Smooth muscle cell (in vitro differentiated cells): Measurements from ENCODE around the gene ATP8B1. TPM values are rescaled to one million over a fixed set of nuclear protein-coding genes. Genes with fewer than 3 reads are reported as not detected.
A peak's percentile ranks its signal among the peaks of the same experiment; 100 is the strongest.

Experiments
- DNase-seq: peaks from one replicate; lab custom pipeline; 2025; ENCODE audit not compliant: unreplicated experiment; lab: John Stamatoyannopoulos, UW
- H2AFZ ChIP-seq: fragments of 200-600 bp; sonication (generic); 2 replicates; pipeline ENCODE4 v1.6.0; 2016; ENCODE audit warnings: antibody characterized with exemption, low read depth, mild to moderate bottlenecking
- H3F3A ChIP-seq: fragments of 200-600 bp; sonication (generic); 2 replicates; pipeline ENCODE4 v1.6.0; 2017; ENCODE audit warnings: antibody characterized with exemption, low read depth
- H3K27ac ChIP-seq: fragments of 200-600 bp; sonication (generic); 2 replicates; pipeline ENCODE4 v1.5.1; 2016; ENCODE audit warnings: low read depth, mild to moderate bottlenecking
- H3K27me3 ChIP-seq: fragments of 200-600 bp; sonication (generic); 2 replicates; pipeline ENCODE4 v1.6.1; 2016; ENCODE audit warnings: low read depth, mild to moderate bottlenecking
- H3K36me3 ChIP-seq: fragments of 200-600 bp; sonication (generic); 2 replicates; pipeline ENCODE4 v1.5.1; 2016; ENCODE audit warnings: low read depth
- H3K4me1 ChIP-seq: fragments of 200-600 bp; sonication (generic); 2 replicates; pipeline ENCODE4 v1.5.1; 2016; ENCODE audit warnings: low read depth
- H3K4me2 ChIP-seq: fragments of 200-600 bp; sonication (generic); 2 replicates; pipeline ENCODE4 v1.6.0; 2016; ENCODE audit warnings: mild to moderate bottlenecking
- H3K4me3 ChIP-seq: fragments of 200-600 bp; sonication (generic); 2 replicates; pipeline ENCODE4 v1.5.1; 2016; ENCODE audit warnings: mild to moderate bottlenecking
- H3K79me2 ChIP-seq: fragments of 200-600 bp; sonication (generic); 2 replicates; pipeline ENCODE4 v1.6.0; 2016; ENCODE audit warnings: low read depth, mild to moderate bottlenecking
- H3K9ac ChIP-seq: fragments of 200-600 bp; sonication (generic); 2 replicates; pipeline ENCODE4 v1.6.0; 2016; ENCODE audit warnings: low read depth
- H3K9me3 ChIP-seq: fragments of 200-600 bp; sonication (generic); replicated peaks from 2 replicates; pipeline ENCODE4 v1.5.1; 2016; ENCODE audit warnings: low read depth
- H4K20me1 ChIP-seq: fragments of 200-600 bp; sonication (generic); 2 replicates; pipeline ENCODE4 v1.6.0; 2016; ENCODE audit warnings: low read depth
- WGBS: methylation state at CpG from one replicate; pipeline ENCODE4 v1.1.7; 2016; ENCODE audit warnings: low lambda C conversion rate; 5-methylcytosine and 5-hydroxymethylcytosine counted together
- polyA plus RNA-seq: library from polyadenylated mRNA; unstranded; fragments of >200 nt; fragmentation: Nextera tagmentation; extraction: Ambion mirVana; gene quantifications from 2 replicates; pipeline ENCODE4 v1.2.1, GENCODE V29; 2016
- total RNA-seq: library from RNA; depleted of rRNA; stranded (reverse); fragments of >200 nt; gene quantifications from 2 replicates; pipeline ENCODE4 v1.2.3, GENCODE V29; 2014
- TF ChIP-seq, protein P1 (sequence below): fragments of 200-600 bp; sonication (generic); IDR thresholded peaks from 2 replicates; pipeline ENCODE4 v1.5.1; 2017; ENCODE audit warnings: borderline replicate concordance, mild to moderate bottlenecking, antibody characterized with exemption; ENCODE audit not compliant: insufficient read depth, poor library complexity, severe bottlenecking

ATP8B1 gene
- total and polyA plus RNA-seq, 2 experiments from 2014 or later: 1.1 to 6.1 TPM

DNA sequence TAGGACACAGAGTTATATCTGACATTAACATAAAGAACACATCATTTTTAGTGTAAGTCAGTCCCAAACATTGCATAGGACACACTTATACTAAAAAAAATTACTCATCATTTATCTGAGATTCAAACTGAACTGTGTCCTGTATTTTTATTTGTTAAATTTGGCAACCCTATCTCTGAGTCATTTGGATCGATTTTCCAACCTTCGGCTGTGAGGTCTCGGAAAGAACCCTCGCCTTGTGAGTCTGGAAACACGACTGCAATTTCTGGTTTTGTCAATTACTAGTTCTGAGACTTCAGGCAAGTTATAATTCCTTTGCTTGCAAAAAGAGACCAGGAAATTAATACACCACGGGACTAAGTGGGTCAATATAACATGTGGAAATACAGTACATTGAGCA, 14.0 kb downstream of the ATP8B1 start:
- DNase-seq: no peak
- H4K20me1 ChIP-seq: no peaks in the 10 kb centered on the region
- H3K27ac ChIP-seq: peak overlapping the region; percentile 84
- H3K4me1 ChIP-seq: peaks cover 3% of the 10 kb centered on the region
- H2AFZ ChIP-seq: peak overlapping the region; percentile 6
- no peaks in the 10 kb centered on the region for H3K36me3 ChIP-seq
- no peaks in the 10 kb centered on the region for H3K79me2 ChIP-seq
- H3K4me2 ChIP-seq: peak overlapping the region; percentile 66
- TF ChIP-seq, protein P1, sequence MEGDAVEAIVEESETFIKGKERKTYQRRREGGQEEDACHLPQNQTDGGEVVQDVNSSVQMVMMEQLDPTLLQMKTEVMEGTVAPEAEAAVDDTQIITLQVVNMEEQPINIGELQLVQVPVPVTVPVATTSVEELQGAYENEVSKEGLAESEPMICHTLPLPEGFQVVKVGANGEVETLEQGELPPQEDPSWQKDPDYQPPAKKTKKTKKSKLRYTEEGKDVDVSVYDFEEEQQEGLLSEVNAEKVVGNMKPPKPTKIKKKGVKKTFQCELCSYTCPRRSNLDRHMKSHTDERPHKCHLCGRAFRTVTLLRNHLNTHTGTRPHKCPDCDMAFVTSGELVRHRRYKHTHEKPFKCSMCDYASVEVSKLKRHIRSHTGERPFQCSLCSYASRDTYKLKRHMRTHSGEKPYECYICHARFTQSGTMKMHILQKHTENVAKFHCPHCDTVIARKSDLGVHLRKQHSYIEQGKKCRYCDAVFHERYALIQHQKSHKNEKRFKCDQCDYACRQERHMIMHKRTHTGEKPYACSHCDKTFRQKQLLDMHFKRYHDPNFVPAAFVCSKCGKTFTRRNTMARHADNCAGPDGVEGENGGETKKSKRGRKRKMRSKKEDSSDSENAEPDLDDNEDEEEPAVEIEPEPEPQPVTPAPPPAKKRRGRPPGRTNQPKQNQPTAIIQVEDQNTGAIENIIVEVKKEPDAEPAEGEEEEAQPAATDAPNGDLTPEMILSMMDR: no peak
- peak overlapping the region; percentile 46 for H3K9ac ChIP-seq
- WGBS: 32% methylated on average over 6 of the region's 6 CpGs
- no peaks in the 10 kb centered on the region for H3K27me3 ChIP-seq
- peaks cover 7% of the 10 kb centered on the region for H3F3A ChIP-seq
- no peak overlapping the region for H3K4me3 ChIP-seq
- no peaks in the 10 kb centered on the region for H3K9me3 ChIP-seq

DNA sequence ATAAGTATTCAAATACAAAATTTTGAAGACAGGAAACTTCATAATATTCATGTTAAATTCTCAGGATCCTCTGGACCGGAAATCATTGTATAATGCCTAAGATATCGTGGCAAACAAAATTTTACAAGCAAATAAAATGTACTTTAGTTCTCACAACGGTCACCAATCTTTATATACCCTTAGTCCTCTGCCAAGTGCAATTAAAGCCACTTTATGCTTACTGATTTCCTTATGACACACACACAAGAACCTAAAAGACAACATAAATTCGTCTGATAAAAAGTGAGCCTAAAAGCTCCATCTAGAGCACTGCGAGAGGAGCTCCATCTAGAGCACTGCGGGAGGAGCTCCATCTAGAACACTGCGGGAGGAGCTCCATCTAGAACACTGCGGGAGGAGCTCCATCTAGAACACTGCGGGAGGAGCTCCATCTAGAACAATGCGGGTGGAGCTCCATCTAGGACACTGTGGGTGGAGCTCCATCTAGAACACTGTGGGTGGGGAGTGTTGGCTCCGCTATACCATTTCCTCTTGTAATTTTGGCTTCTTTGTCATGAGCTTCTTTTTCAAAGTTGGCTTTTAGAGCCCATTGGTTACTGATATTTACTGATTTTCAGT, 15.9 kb downstream of the ATP8B1 start:
- H3K4me2 ChIP-seq: no peak overlapping the region
- no peaks in the 10 kb centered on the region for H3K9me3 ChIP-seq
- TF ChIP-seq, protein P1: no peak
- H3K4me1 ChIP-seq: peaks cover 3% of the 10 kb centered on the region
- WGBS: 90% methylated on average over 11 of the region's 11 CpGs
- H3K27me3 ChIP-seq: no peaks in the 10 kb centered on the region
- no peaks in the 10 kb centered on the region for H4K20me1 ChIP-seq
- no peak overlapping the region for H2AFZ ChIP-seq
- H3K27ac ChIP-seq: no peak overlapping the region
- no peak overlapping the region for H3K4me3 ChIP-seq
- H3K9ac ChIP-seq: no peak overlapping the region
- H3F3A ChIP-seq: peaks cover 7% of the 10 kb centered on the region
- no peaks in the 10 kb centered on the region for H3K79me2 ChIP-seq
- DNase-seq: no peak
- no peaks in the 10 kb centered on the region for H3K36me3 ChIP-seq

DNA sequence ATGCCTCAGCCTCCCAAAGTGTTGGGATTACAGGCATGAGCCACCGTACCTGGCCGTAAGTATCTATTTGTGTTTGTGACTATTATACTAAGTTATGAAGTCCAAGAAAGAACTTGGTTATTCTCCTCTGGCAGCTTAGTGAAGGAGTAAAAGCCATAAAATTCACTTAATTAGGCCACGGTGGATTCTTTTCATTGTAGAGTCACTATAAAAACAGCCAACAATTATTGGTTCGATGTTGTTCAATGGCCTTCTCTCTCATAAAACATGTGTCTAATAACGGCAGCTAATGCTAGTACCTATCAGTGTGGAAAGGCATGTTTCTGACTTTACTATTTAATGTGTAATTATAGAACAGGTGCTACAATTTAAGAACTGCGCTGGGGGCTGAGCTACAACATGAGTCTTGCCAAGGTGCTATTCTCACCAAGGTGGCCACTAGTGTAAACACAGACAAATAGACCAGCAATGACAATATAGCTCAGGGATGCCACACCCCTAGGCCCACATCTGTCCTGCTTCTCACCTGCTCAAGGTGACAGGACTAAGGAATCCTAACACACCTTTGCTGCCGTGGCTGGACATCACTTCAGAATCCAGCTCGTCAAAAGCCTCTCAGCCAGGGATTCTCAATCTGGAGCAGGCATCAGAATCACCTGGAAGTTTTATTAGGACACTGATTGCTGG, 17.2 kb downstream of the ATP8B1 start:
- Histone ChIP-seq H3K9ac (no peak overlapping the region), H3K27ac (no peak overlapping the region), H3K79me2 (no peaks in the 10 kb centered on the region), H3K27me3 (no peaks in the 10 kb centered on the region), H3K4me2 (no peak overlapping the region), H3K36me3 (no peaks in the 10 kb centered on the region), H2AFZ (no peak overlapping the region), H4K20me1 (no peaks in the 10 kb centered on the region), H3K4me1 (peaks cover 7% of the 10 kb centered on the region), H3K4me3 (no peak overlapping the region), H3F3A (peaks cover 7% of the 10 kb centered on the region), H3K9me3 (no peaks in the 10 kb centered on the region)
- WGBS: 96% methylated on average over 8 of the region's 8 CpGs
- DNase-seq: no peak
- TF ChIP-seq, protein P1: no peak

DNA sequence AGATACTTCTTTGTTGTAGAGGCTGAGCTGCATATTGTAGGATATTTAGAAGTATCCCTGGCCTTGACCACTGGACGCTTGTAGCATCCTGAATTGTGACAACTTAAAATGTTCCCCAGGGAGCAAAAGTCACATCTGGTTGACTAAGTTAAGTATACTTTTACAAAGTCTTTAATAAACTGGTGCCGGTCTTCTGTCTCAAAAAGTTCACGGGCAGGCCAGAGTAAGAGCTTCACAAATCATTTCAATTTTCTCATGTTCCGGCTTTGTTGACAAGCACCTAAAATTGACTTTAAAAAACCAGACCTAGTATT, 18.4 kb downstream of the ATP8B1 start:
- H3K4me1 ChIP-seq: peaks cover 15% of the 10 kb centered on the region

More for the DNA sequence above, 18.4 kb downstream of the ATP8B1 start:
- DNase-seq: no peak
- no peaks in the 10 kb centered on the region for H3K36me3 ChIP-seq
- no peaks in the 10 kb centered on the region for H4K20me1 ChIP-seq
- H3K9me3 ChIP-seq: no peaks in the 10 kb centered on the region
- H3K9ac ChIP-seq: peak overlapping the region; percentile 37
- H3K27me3 ChIP-seq: no peaks in the 10 kb centered on the region
- no peak overlapping the region for H3K4me3 ChIP-seq
- H3F3A ChIP-seq: peaks cover 11% of the 10 kb centered on the region
- no peak overlapping the region for H2AFZ ChIP-seq
- peak overlapping the region; percentile 16 for H3K4me2 ChIP-seq
- TF ChIP-seq, protein P1: no peak
- H3K79me2 ChIP-seq: no peaks in the 10 kb centered on the region
- peak overlapping the region; percentile 68 for H3K27ac ChIP-seq
- WGBS: 69% methylated on average over 4 of the region's 4 CpGs
